Femur (tissue), 1 donor: ENCODE data around the gene ECEL1.
A peak's percentile ranks its signal among the peaks of the same experiment; 100 is the strongest.

Experiments used
- DNase-seq: peaks from one replicate; pipeline ENCODE4 v3.0.0-alpha.2; 2017

The ECEL1 gene

DNA sequence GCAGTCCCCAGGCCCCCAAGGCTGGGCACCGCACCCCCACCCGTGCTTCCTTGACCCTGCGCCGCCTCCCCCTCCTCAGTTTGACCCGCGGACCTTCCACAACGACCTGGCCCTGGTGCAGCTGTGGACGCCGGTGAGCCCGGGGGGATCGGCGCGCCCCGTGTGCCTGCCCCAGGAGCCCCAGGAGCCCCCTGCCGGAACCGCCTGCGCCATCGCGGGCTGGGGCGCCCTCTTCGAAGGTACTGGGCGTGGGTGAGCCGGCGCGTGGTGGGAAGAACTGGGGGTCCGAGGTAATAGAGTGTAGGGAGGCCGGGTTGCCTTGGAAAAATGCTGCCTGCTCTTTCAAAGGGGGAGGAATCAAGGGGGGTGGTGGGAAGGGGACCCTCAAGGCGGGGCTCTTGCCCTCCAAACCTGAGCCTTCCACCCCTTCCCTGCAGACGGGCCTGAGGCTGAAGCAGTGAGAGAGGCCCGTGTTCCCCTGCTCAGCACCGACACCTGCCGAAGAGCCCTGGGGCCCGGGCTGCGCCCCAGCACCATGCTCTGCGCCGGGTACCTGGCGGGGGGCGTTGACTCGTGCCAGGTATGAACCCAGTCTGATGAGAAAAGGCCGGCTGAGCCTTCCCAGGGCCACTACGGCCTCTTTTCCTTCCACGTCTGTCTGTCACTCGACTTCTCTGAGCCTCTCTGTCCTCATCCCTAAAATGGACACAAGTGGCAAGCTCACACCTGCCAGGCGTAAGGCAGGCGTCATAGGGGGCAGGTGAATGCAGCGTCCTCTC lies 35.2 kb upstream of the ECEL1 start:
- no peak for DNase-seq

DNA sequence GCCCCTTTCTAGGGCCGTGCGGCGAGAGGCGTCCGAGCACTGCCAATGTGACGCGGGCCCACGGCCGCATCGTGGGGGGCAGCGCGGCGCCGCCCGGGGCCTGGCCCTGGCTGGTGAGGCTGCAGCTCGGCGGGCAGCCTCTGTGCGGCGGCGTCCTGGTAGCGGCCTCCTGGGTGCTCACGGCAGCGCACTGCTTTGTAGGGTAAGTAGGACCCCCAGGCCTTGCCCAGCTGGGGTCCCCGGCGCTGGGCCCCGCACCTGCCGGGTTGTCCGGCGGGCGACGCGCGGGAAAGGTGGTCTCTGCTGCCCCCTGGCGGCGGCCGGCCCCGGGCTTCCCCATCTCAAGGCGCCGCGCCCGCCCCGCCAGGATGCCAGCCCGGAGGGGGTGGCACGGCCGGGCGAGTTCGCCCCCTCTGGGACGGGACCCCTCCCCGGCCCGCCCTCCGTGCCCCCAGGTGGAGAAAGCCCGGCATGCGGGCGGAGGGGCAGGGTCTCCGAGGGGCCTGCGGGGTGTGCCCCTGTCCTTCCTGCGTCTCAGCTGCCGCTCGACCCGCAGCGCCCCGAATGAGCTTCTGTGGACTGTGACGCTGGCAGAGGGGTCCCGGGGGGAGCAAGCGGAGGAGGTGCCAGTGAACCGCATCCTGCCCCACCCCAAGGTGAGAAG lies 34.5 kb upstream of the ECEL1 start:
- no peak for DNase-seq

DNA sequence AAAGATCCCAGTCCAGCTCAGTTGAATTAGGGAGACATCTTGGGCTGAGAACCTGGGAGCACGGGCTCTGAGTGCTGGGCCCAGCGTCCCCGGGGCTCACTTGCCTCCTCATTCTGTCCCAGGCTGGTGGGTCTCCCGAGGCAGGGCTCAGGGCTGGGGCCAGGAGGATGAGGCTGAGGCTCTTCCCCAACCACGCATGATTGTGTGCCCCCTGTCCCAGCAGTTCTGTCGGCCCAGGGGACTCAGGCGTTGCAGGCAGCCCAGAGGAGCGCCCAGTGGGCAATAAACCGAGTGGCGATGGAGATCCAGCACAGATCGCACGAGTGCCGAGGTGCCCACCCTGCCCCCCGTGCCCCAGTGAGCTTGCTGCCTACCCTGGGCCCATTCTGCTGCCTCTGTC lies 33.5 kb upstream of the ECEL1 start:
- no peak for DNase-seq

DNA sequence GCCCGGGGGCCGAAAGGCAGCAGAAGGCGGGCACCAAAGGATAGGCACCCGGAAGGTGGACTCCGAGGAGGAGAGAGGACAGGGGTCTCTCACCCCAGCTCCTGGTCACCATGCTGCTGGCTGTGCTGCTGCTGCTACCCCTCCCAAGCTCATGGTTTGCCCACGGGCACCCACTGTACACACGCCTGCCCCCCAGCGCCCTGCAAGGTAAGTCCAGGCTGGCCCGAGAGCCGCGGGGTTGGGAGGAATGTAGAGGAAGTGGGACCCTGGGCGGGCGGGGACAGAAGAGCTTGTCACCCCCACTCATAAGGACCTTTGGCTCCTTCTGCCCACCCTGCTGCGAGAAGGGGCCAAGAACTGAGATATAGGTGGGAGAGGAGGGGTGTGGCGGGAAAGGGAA lies 32.9 kb upstream of the ECEL1 start:
- no peak for DNase-seq

DNA sequence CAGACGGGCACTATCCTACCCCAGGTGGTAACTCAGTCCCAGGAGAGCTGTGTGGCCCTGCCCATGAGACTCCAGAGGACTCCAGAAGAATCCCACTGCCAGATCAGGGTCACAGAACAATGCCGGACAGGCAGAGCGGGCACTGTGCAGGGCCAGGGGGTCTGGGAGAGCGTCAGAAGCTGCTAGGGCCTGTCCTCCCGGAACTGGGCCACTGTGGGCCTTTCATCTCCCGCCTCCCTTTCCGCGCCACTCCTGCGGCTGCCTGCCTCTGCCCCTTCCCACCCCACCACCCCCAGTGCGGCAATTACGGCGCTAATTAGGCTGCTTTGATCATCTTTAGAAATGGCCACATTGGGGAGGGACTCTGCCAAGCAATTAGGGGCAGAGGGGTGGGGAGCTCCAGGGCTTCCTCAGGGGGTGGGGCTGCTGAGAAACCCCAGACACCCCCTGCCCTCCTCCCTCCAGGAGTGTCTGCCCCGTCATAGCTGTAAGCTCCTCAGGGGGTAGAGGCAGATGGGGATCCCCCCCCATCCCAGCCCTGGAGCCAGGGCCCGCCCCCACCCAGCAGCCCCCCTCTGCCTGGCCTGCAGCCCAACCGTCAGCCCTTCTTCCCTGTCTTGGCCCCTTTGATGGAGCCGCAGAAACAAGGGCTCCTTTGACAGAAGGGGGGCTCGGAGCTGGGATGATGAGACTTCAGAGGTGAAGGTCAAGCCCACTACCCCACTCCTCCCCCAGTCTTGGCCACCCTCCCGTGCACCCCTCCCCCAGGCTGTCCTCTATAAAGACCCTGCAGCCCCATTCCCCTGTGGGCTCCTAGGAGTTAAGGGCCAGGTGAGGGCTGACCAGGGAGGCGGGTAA lies 32.2 kb upstream of the ECEL1 start, which contains the start of gene PRSS56:
Gene PRSS56 (plus strand): TSS at position 808 of the 858 bp plus-strand sequence. CDS start 211 bp downstream, outside the sequence.
- DNase-seq: no peak

DNA sequence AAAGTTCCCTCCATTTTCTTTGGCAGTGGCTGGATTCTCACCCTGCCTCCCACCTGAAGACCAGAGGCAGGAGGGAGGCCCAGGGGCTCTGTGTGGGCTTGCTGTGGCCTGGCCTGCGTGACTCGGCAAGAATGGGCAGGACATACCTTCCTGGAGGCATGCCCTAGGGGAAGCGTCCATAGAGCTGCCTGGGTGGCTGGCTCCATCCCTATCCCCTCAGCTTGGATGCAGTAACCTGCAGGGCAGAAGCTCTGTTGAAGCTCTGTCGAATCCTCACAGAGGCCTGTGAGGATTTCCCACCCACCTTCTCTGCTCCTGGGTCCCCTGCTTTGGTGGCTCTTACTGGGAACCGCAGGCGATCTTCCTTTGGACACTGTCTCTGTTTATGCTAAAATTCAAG lies 31.2 kb upstream of the ECEL1 start:
- DNase-seq: no peak

DNA sequence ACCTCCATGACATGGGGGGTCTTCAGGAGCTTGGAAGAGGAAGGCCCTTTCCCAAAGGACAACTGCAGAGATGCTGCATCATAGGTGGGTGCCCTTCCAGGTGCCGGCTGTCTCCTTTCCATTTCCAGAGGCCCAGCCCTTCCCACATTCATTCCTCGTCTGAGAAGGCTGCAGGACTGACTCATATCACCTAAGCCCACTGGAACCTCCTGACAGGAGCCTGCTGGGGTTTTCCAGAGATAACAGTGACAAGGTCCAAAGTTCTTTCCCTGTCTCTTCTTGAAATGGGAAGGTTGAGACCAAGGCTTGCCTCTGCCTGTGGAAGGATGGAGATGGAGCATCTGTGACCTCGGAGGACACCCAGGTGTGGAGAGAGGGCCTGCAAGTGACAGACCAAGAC lies 28.9 kb upstream of the ECEL1 start:
- DNase-seq: no peak

DNA sequence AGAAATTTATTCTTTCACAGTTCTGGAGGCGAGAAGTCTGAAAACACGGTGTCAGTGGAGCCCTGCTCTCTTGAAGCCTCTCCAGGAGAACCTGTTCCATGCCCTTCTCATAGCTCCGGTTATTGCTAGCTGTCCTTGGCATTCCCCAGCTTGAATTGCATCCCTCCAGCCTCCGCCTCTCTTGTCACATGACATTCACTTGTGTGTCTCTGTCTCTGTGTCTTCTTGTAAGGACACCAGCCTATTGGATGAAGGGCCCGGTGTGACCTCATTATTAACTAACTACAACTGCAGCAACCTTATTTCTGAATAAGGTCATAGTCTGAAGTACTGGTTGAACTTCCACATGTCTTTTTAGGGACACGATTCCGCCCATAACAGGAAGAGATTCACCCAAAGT lies 28.0 kb upstream of the ECEL1 start:
- no peak for DNase-seq

DNA sequence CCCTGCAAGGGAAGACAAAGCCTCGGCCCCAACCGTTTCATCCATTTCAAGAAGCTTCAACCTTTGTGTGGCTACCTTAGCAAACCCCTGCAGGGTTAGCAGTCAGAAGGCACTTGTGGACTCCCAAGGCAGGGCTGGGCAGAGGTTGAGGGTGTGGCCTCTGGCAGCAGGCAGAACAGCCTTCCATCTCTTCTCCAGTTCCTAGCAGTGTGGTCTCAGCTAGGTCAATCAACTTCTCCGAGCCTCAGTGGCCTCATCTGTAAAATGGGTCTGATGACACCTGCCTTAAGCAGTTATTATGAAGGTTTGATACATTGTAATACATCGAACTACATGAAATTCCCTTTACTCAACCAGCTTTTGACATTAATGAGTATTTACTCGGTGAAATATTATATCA lies 25.7 kb upstream of the ECEL1 start:
- DNase-seq: no peak

DNA sequence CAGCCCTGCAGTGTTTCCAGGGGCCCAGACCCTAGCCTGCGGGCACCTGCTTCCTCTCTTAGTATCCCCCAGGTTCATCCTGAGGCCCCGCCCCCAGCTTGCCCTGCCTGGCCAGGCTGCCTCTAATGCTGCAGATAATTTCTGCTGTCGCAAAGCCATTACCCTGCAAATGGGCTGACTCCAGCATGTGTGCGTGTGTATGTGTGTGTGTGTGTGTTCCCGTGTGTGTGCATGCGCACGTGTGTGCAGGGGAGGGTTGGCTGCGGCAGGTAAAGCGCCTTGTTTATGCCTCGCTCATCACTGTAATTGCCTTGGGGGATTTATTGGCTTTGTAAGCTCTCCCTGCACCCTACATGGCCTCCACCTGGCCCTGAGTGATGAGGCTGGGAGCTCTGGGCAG lies 25.0 kb upstream of the ECEL1 start:
- no peak for DNase-seq

DNA sequence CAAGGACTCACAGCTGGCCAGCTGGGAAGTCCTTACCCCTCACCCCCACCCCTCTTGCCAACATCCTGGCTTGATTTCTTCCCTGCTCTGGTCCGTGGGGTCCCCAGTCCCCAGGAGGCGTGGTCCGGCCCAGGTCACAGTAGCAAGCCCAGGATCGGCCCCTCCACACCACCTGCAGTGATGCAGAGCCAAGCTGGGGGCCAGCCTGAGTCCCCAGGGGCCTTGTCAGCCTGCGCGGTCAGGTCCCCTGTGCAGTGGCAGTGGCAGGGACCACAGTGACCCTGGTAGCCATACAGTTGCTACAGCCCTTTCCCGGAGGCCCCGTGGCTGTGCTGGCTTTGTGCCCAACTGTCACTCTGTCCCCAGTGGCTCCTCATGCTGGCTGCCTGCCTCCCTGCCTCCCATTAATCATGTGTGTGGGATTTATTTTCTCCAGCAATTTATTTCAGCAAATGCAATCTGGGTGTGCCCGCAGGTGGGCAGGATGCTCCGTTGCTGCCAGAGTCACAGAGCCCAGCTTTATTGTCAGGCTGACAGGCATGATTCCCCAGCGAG lies 23.8 kb upstream of the ECEL1 start:
- DNase-seq: no peak

DNA sequence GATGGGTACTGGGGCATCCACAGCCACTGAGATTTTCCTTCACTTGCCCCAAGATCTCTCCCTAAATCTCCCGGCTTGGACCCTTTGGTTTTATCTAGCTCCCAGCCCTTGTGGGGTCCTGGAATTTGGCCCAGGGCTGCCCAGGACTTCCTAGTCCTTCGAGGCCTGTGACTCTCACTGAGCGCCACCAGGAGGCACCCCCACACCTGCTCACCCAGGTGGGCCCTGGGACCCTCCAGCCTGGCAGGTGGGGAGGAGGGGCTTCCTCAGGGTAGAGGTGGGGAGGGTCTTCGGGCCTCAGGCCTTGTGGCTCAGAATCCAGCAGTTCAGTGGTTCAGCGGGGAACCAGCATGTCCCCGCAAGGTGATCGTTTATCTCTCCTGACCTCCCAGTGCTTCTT lies 20.6 kb upstream of the ECEL1 start:
- no peak for DNase-seq

DNA sequence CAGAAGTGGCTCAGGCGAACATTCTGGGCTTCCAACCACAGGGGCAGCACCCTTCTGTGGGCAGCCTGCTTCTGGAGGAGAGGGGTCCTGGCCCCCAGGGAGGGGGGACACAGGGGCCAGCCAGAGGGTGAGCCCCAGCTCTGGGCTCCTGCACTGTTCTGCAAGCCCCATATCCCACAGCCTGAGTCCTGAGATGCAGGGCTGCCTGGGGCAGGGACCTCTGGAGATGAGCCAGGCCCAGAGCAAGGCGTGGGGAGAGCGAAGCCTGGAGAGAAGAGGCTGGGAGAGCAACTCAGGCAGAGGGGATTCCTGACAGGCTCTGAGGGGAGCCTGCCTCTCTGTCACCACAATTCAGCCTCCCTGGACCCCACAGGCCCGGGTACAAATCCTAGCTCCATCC lies 19.1 kb upstream of the ECEL1 start:
- DNase-seq: no peak

DNA sequence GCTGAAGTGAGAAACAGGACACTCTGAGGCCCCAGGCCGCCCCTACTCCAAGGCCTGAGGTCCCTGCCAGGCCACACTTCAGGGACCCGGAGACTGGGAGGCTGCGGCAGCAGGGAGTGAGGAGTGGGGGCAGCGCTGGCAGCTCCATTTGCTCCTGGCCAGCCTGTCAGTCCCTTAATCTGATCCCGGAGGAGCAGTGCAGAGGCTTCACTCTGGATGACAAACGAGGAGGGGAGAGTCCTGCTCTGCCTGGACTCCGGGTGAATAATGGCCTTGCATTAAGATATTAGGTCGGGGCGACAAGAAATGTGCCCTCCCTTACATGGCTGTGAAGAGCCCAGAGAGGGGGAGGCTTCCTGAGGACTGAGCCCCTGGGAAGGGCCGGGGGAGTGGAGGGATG lies 18.2 kb upstream of the ECEL1 start:
- no peak for DNase-seq

DNA sequence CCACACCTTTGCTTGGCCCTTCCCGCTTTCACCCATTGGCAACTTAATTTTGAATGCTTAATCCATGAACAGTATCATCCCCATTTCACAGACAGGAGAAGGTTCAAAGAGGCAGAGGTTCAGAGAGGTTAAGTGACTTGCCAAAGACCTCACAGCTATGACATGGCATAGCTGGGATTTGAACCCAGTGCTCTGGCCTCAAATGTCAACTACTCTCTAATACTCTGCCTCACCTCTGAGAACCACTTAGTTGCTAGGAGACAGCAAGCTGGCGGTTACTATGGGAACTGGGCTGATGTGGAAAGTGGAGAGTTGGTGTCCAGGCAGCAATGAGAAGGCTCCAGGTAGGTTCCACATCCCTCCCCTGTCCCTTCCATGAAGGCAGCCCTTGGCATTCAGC lies 16.8 kb upstream of the ECEL1 start:
- DNase-seq: no peak

DNA sequence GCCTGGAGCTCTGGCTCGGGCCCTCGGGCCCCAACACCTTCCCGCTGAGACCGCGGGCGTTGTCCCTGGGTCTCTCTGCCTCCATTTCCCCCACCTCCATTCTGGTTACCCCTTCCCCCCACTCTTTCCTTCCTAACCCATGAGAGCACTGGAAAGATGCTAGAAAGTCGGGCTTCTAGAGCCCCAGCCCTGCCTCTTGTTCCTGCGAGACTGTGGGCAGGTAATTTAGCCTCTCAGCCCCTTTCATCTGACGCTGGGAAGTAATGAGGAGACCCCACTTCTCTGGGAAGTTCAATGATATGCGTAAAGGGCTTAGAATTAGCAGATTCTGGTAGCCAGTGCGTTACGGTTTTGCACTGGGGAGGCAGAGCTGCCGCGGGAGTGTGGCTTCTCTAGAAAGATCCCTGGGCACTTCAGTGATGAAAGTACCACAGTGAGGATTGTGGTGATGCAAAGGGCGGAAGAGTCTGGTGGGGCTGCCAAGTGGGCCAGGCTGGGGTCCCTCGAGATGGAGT lies 16.2 kb upstream of the ECEL1 start:
- no peak for DNase-seq

DNA sequence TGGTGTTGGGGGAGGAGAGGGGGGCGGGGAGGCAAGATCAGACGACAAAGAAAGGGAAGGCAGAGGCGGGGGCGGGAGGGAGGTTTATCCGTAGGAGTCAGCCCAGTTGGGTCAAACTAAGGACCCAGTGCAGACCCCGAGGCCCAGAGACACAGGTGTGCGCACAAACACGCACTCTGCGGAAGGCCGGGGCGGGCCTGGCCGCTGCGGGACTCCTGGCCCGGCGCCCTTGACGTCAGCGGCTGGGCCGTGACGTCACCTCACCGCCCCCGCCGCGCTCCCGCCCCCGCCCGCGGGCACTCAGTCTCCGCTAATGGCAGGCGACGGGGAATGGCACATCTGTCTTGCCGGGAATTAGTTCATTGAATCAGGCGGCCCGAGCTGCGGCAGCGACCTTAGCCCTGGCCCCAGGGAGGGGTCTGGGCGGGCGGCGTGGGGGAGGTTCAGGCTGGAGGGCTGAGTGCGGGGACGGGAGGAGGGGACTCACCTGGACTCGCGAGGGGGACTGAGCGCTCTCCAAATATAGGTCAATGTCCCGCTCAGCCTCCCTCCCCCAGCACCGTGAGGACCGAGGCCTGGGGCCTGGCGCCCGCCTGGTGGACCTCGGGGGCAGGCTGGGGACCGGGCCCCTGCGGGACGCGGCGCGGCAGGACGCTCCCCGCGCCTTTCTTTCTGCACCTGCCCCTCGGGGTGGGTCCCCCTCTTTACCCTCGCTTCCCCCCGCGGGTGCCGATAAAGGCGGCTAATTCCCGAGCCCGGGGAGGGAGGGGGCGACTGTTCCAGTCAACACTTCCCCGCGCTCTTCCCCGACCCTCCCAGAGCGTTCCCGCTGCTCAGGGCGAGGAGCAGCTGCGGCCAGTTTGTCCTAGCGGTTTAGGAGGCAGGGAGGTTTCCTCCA lies 15.5 kb upstream of the ECEL1 start:
- DNase-seq: peak; percentile 46

DNA sequence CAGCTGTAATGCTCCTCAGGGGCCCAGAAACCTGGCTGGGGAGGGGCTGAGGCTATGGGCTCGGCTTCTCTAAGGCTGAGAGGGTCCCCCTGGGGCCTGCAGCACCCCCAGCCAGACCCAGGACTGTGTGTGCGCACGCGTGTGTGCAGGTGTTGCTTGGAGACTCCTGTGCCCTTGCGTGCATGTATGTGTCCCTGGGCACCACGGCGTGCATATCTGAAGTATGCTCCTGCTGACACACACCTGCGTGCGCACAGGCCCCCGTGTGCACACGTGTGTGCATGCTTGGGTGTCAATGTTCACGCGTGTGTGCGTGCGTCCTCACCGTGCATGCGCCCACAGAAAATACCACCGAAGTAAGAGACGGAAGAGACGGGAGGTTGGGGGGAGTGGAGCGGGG lies 14.9 kb upstream of the ECEL1 start:
- no peak for DNase-seq

DNA sequence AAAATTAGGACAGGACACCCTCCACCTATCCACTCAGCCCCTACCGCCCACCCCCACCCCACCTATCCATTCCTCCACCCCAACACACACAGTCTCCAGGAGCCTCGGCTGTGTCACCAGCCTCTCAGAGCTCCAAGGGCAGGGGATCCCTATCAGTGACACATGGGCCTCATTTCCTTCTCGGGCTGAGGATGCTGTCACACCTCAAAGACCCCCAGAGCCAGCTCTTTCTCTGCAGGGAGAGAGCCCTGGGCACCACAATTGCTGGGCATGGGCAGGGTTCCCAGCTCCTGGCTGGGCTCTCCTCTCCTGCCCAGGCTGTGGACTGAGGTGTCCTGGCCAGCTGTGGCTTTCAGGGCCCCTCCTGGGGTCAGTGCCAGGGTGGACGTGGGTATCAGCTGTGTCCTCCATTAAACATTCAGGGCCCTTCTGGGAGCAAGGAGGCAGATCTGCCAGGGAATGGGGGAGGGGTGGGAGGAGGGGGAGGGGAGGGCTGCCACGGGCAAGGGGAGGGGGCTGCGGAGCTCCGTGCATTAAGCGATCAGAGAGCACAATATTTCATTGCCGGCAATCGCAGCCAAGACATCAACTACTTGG lies 14.3 kb upstream of the ECEL1 start:
- no peak for DNase-seq

DNA sequence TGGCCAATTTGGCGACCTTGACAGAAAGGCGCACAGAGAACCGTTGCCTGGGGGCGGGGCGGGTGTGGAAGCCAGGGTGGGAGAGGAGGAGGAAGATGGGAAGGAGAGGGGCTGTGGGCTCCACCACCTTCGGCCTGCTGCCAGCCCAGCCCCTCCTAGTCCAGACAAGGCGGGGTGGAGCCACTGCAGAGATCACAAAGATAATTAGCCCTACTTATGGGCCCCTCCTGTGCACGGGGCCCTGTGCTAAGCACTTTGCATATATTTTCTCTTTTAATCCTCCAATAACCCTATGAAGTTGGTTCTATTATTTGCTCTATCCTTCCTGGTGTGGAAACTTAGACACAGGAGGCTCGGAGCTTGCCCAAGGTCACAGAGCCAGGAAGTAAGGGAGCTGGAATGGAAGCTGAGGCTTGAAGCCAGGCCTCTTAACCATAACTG lies 13.7 kb upstream of the ECEL1 start:
- DNase-seq: no peak

DNA sequence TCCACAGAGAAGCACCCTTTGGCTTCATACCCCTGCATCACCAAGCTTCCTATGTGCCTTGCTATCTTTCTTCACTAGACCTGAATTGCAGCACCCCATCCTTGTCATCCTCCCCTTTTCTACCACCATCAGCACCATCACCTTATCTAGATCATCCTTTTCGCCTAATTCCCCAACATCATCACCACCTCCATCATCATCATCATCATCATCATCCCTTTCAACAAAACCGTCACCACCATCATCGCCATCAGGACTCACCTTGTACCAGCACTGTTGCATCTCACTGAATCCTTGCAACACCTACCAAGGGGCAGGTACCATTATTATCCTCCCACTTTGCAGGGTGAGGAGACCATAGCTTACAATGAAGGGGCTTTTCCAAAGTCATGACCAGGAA lies 10.8 kb upstream of the ECEL1 start:
- no peak for DNase-seq

DNA sequence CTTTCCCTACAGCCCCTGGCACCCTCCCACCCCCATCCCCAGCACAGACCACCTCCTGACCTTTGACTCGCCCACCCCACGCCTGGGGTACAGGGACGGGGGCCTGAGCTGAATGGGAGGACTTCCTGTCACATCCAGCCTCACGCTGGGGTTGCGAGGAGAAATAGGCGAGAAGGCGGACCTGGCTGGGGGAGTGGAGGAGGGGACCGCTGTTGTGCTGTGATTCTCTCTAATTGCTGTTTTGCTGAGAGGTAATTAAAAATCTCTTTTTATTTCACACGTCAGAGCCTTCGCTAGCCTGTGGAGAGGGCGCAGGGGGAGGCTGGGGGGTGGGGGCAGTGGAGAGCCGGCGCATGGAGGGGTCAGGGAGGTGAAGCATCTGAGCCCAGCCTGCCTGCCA lies 9.7 kb upstream of the ECEL1 start:
- no peak for DNase-seq
